Measurements from ENCODE around the gene NEURL1B. TPM values are rescaled to one million over a fixed set of nuclear protein-coding genes. Genes with fewer than 3 reads are reported as not detected.

NEURL1B gene
- total RNA-seq, 2 donors from 2014 or later: 4.9 to 6.3 TPM

GRCh38 chr5:172646716-172647285 lies 5.7 kb downstream of the NEURL1B start:
- H3K9me3 ChIP-seq (ENCODE audit: control insufficient read depth, low read length): no peaks in the 10 kb centered on the region
- peaks cover 12% of the 10 kb centered on the region for H3K27me3 ChIP-seq (ENCODE audit: control insufficient read depth, insufficient read depth, low read length, poor library complexity, severe bottlenecking)
- peak; percentile 77 for TF ChIP-seq CTCF (conservative IDR thresholded peaks at IDR 0.05)
- Mint-ChIP-seq H3K27ac (peak overlapping the region; percentile 76), H3K4me1 (peaks cover 27% of the 10 kb centered on the region), H3K36me3 (ENCODE audit: low read depth) (peaks cover 3% of the 10 kb centered on the region), H3K9me3 (no peaks in the 10 kb centered on the region), H3K4me3 (no peak overlapping the region), H3K27me3 (ENCODE audit: insufficient read depth) (peaks cover 14% of the 10 kb centered on the region)
- no peak overlapping the region for H3K27ac ChIP-seq (ENCODE audit: low read depth, low read length)
- H3K4me3 ChIP-seq (ENCODE audit: low read length): no peak overlapping the region
- no peaks in the 10 kb centered on the region for H3K4me1 ChIP-seq (ENCODE audit: control insufficient read depth, insufficient read depth, low read length)
- no peak overlapping the region for H3K9ac ChIP-seq (ENCODE audit: extremely low read depth, low read length, poor library complexity, severe bottlenecking)
- H3K36me3 ChIP-seq (ENCODE audit: control insufficient read depth, insufficient read depth, low read length): no peaks in the 10 kb centered on the region
- WGBS, 2 experiments (ENCODE audit: insufficient coverage in 1 of 2, insufficient read length in 1 of 2): 63 to 64% methylated on average over 7 to 10 of the region's 10 CpGs
- peak; percentile 88 for DNase-seq

GRCh38 chr5:172647352-172648012 lies 6.4 kb downstream of the NEURL1B start:
- no peak for DNase-seq
- WGBS, 2 experiments (ENCODE audit: insufficient coverage in 1 of 2, insufficient read length in 1 of 2): 91 to 95% methylated on average over 4 to 11 of the region's 11 CpGs
- Mint-ChIP-seq H3K4me1 (peaks cover 27% of the 10 kb centered on the region), H3K4me3 (no peak overlapping the region), H3K27ac (peak overlapping the region; percentile 67), H3K27me3 (ENCODE audit: insufficient read depth) (peaks cover 7% of the 10 kb centered on the region), H3K9me3 (no peaks in the 10 kb centered on the region), H3K36me3 (ENCODE audit: low read depth) (peaks cover 3% of the 10 kb centered on the region)
- Histone ChIP-seq H3K27ac (ENCODE audit: low read depth, low read length) (no peak overlapping the region), H3K9me3 (ENCODE audit: control insufficient read depth, low read length) (no peaks in the 10 kb centered on the region), H3K4me1 (ENCODE audit: control insufficient read depth, insufficient read depth, low read length) (no peaks in the 10 kb centered on the region), H3K4me3 (ENCODE audit: low read length) (no peak overlapping the region), H3K36me3 (ENCODE audit: control insufficient read depth, insufficient read depth, low read length) (no peaks in the 10 kb centered on the region), H3K27me3 (ENCODE audit: control insufficient read depth, insufficient read depth, low read length, poor library complexity, severe bottlenecking) (peaks cover 6% of the 10 kb centered on the region), H3K9ac (ENCODE audit: extremely low read depth, low read length, poor library complexity, severe bottlenecking) (no peak overlapping the region)
- TF ChIP-seq CTCF (conservative IDR thresholded peaks at IDR 0.05): no peak

- peak; percentile 86 for DNase-seq
- Mint-ChIP-seq H3K4me1 (peaks cover 27% of the 10 kb centered on the region), H3K9me3 (no peaks in the 10 kb centered on the region), H3K4me3 (no peak overlapping the region), H3K27ac (peak overlapping the region; percentile 67), H3K27me3 (ENCODE audit: insufficient read depth) (peaks cover 3% of the 10 kb centered on the region), H3K36me3 (ENCODE audit: low read depth) (peaks cover 3% of the 10 kb centered on the region)
- H3K9me3 ChIP-seq (ENCODE audit: control insufficient read depth, low read length): no peaks in the 10 kb centered on the region
- WGBS, 2 experiments (ENCODE audit: insufficient coverage in 1 of 2, insufficient read length in 1 of 2): 74 to 82% methylated on average over 4 to 7 of the region's 7 CpGs
- no peaks in the 10 kb centered on the region for H3K36me3 ChIP-seq (ENCODE audit: control insufficient read depth, insufficient read depth, low read length)
- no peak overlapping the region for H3K9ac ChIP-seq (ENCODE audit: extremely low read depth, low read length, poor library complexity, severe bottlenecking)
- H3K27ac ChIP-seq (ENCODE audit: low read depth, low read length): no peak overlapping the region
- H3K4me3 ChIP-seq (ENCODE audit: low read length): no peak overlapping the region
- peaks cover 2% of the 10 kb centered on the region for H3K27me3 ChIP-seq (ENCODE audit: control insufficient read depth, insufficient read depth, low read length, poor library complexity, severe bottlenecking)
- H3K4me1 ChIP-seq (ENCODE audit: control insufficient read depth, insufficient read depth, low read length): no peaks in the 10 kb centered on the region
- no peak for TF ChIP-seq CTCF (conservative IDR thresholded peaks at IDR 0.05)
These were observed 6.9 kb downstream of the NEURL1B start for GRCh38 chr5:172648013-172648381.

All from endodermal cell (in vitro differentiated cells).